Glutamatergic neuron (in vitro differentiated cells): ENCODE measurements around the gene SEBOX. TPM values are rescaled to one million over a fixed set of nuclear protein-coding genes. Genes with fewer than 3 reads are reported as not detected.

Experiments
- DNase-seq: peaks from one replicate; pipeline ENCODE4 v3.0.0; 2022
- H3K27ac Mint-ChIP-seq: one replicate; pipeline ENCODE4 v1.8.0; 2020; ENCODE audit warnings: mild to moderate bottlenecking, mixed read lengths, inconsistent platforms; ENCODE audit not compliant: unreplicated experiment
- H3K27me3 Mint-ChIP-seq: one replicate; pipeline ENCODE4 v1.8.0; 2020; ENCODE audit warnings: mild to moderate bottlenecking, moderate library complexity, mixed read lengths, inconsistent platforms; ENCODE audit not compliant: unreplicated experiment
- H3K36me3 Mint-ChIP-seq: one replicate; pipeline ENCODE4 v1.8.0; 2020; ENCODE audit warnings: mild to moderate bottlenecking, mixed read lengths, inconsistent platforms; ENCODE audit not compliant: unreplicated experiment
- H3K4me1 Mint-ChIP-seq: one replicate; pipeline ENCODE4 v1.8.0; 2020; ENCODE audit warnings: mild to moderate bottlenecking, low read depth, mixed read lengths, inconsistent platforms; ENCODE audit not compliant: unreplicated experiment
- H3K4me3 Mint-ChIP-seq: one replicate; pipeline ENCODE4 v1.8.0; 2020; ENCODE audit warnings: mild to moderate bottlenecking, mixed read lengths, inconsistent platforms; ENCODE audit not compliant: unreplicated experiment
- H3K9me3 Mint-ChIP-seq: one replicate; pipeline ENCODE4 v1.8.0; 2020; ENCODE audit warnings: mild to moderate bottlenecking, moderate library complexity, mixed read lengths, inconsistent platforms; ENCODE audit not compliant: unreplicated experiment
- total RNA-seq: library from RNA; stranded (reverse); fragmentation: NEBNext Ultra II Directional; extraction: Animal tissue kit (Norgen Biotek cat#: 25700); gene quantifications from one replicate; pipeline ENCODE4 v1.2.1, GENCODE V29; 2021; ENCODE audit not compliant: unreplicated experiment
- TF ChIP-seq, protein P1 (sequence below): fragments of 200-600 bp; sonication (generic); IDR thresholded peaks from one replicate; pipeline ENCODE4 v1.5.0; 2021; ENCODE audit not compliant: partially characterized antibody, unreplicated experiment

SEBOX gene
- total RNA-seq, 1 donor from 2014 or later: not detected

DNA sequence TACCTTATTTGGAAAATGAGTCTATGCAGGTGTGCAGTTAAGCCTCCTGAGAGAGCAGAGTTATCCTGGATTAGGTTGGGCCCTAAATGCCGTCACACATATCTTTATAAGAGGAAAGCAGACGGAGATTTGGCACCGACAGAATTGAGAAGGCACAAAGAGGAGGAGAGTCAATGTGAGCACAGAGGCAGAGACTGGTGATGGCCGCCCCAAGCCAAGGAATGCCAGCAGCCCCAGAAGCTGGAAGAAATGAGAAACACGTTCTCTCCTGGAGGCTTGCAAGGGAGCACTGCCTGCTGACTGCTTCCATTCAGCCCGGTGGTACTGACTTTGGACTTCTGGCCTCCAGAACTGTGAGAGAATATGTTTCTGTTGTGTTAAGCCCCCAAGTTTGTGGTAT, 37.8 kb upstream of the SEBOX start:
- Mint-ChIP-seq H3K4me3 (no peak overlapping the region), H3K9me3 (peaks cover 11% of the 10 kb centered on the region), H3K27ac (no peak overlapping the region), H3K36me3 (peaks cover 4% of the 10 kb centered on the region), H3K4me1 (peaks cover 12% of the 10 kb centered on the region), H3K27me3 (peaks cover 20% of the 10 kb centered on the region)
- TF ChIP-seq, protein P1, sequence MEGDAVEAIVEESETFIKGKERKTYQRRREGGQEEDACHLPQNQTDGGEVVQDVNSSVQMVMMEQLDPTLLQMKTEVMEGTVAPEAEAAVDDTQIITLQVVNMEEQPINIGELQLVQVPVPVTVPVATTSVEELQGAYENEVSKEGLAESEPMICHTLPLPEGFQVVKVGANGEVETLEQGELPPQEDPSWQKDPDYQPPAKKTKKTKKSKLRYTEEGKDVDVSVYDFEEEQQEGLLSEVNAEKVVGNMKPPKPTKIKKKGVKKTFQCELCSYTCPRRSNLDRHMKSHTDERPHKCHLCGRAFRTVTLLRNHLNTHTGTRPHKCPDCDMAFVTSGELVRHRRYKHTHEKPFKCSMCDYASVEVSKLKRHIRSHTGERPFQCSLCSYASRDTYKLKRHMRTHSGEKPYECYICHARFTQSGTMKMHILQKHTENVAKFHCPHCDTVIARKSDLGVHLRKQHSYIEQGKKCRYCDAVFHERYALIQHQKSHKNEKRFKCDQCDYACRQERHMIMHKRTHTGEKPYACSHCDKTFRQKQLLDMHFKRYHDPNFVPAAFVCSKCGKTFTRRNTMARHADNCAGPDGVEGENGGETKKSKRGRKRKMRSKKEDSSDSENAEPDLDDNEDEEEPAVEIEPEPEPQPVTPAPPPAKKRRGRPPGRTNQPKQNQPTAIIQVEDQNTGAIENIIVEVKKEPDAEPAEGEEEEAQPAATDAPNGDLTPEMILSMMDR: no peak
- DNase-seq: no peak

DNA sequence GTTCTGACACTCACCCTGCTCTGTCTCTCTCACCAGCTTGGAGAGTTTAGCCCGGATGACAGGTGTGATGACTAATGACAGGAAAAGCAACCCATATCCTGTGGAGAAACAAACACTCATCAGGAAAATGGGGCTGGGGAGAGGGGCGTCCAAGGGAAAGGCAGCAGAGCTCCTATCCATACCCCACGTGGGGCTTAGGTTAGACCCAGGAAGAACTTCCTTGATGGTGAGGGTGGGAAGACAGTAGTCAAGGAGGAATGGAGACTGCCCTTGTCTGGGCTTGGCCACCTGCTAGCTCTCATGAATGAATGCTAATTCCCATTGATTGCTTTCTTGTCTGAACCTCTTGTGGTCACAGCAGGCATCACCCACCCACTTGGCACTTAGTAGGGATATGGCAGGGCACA, 37.2 kb upstream of the SEBOX start:
- Mint-ChIP-seq H3K4me1 (peaks cover 12% of the 10 kb centered on the region), H3K36me3 (peaks cover 4% of the 10 kb centered on the region), H3K27me3 (peaks cover 22% of the 10 kb centered on the region), H3K9me3 (peaks cover 11% of the 10 kb centered on the region), H3K4me3 (no peak overlapping the region), H3K27ac (no peak overlapping the region)
- DNase-seq: no peak
- TF ChIP-seq, protein P1: no peak

DNA sequence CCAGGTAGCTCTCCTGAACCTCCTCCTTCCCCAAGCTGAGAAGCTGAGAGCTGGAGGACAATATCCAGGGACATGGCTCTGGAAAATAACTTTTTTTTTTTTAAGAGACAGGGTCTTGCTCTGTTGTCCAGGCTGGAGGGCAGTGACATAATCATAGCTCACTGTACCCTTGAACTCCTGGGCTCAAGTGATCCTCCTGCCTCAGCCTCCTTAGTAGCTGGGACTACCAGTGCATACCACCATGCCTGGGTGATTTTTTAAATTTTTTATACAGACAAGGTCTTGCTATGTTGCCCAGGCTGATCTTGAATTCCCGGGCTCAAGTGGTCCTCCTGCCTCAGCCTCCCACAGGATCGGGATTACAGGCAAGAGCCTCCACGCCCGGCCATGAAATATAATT, 34.8 kb upstream of the SEBOX start:
- H3K9me3 Mint-ChIP-seq: peaks cover 10% of the 10 kb centered on the region
- peaks cover 10% of the 10 kb centered on the region for H3K4me1 Mint-ChIP-seq
- peaks cover 4% of the 10 kb centered on the region for H3K36me3 Mint-ChIP-seq
- TF ChIP-seq, protein P1: no peak
- no peak overlapping the region for H3K27ac Mint-ChIP-seq
- no peak overlapping the region for H3K4me3 Mint-ChIP-seq
- H3K27me3 Mint-ChIP-seq: peaks cover 19% of the 10 kb centered on the region
- DNase-seq: no peak

DNA sequence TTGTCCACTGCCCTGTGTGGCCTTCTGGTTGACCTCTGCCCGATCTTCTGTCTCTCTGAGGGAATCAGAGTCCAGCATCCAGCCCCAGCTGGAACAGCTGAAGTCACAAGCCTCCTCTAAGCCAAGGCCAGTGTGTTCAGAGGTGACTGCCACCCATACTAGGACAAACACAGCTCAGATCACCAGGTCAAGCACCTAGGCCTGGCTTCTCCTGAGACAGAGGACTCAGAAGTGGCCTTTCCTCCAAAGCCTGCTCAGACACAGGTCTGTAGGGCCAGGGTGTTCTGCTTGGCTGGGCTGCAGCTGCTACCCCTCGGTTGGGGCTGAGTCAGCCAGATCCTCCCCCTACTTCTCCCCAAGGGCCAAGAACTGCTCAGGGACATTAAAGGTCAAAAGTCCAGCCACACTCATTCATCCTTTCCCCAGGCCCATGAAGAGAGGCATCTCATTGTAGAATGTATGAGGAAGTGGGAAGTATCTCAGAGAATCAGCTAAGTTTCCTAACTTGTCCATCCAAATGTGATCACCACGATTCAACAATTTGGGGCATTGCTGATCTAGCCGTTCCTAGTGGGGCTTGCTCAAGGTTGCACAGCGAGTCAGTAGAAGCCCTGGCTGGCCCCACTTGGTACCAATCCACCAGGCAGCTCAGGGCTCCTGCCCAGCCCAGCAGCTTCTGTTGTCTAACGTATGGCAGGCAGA, 33.4 kb upstream of the SEBOX start:
- Mint-ChIP-seq H3K4me3 (peak overlapping the region; percentile 48), H3K36me3 (peaks cover 11% of the 10 kb centered on the region), H3K4me1 (peaks cover 10% of the 10 kb centered on the region), H3K27ac (peak overlapping the region; percentile 85), H3K27me3 (peaks cover 19% of the 10 kb centered on the region), H3K9me3 (peaks cover 4% of the 10 kb centered on the region)
- TF ChIP-seq, protein P1: no peak
- no peak for DNase-seq

DNA sequence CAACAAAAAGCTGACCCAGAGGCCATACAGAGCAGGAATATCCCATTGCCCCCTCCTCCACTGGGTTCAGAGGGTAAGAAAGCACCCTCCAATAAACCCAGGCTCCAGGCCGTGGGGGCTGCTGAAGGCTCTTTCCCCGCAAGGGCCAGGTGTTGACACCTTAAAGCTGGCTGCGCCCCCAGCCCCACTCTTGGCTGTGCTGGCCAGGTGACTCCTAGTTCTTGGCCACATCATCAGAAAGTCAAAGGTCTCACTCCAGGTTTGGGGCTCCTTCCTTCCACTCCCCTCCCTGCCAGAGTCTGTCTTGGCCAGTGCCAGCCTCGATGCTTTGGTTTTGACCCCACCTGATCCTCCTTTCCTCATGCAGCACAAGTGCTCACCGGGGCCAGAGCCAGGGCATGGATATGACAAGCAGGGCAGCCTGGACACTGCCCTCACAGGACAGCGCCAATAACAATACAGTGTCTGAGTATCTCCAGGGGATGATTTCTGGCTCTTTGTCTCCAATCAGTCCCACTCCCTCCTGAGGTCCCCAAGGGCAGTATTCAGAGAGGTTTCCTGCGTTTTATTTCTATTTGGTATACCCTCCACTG, 32.8 kb upstream of the SEBOX start:
- Mint-ChIP-seq H3K4me1 (peaks cover 10% of the 10 kb centered on the region), H3K27ac (peak overlapping the region; percentile 85), H3K4me3 (peak overlapping the region; percentile 48), H3K36me3 (peaks cover 11% of the 10 kb centered on the region), H3K9me3 (peaks cover 4% of the 10 kb centered on the region), H3K27me3 (peaks cover 19% of the 10 kb centered on the region)
- DNase-seq: no peak
- TF ChIP-seq, protein P1: no peak
